IPS DF 19.7 (cell line): ENCODE data around the gene MDGA2.
A peak's percentile ranks its signal among the peaks of the same experiment; 100 is the strongest.
"Not testable (repeated sequence)": the region's sequence is repeated elsewhere in the genome, so short reads cannot be mapped to it uniquely, and the experiment has no call there.

Experiments
- DNase-seq: peaks from one replicate; pipeline ENCODE4 v3.0.0-alpha.2; 2013; ENCODE audit warnings: low read depth, low spot score

MDGA2 gene

GRCh38 chr14:47624126-47624525 lies 51.3 kb downstream of the MDGA2 start:
- DNase-seq, result not testable (repeated sequence)

- no peak for DNase-seq
These were observed 56.0 kb downstream of the MDGA2 start for GRCh38 chr14:47619392-47619791.

- no peak for DNase-seq
These were observed 68.8 kb downstream of the MDGA2 start for GRCh38 chr14:47606566-47606965.

GRCh38 chr14:47596860-47597259 lies 78.5 kb downstream of the MDGA2 start:
- DNase-seq, result no peak

GRCh38 chr14:47596232-47596631 lies 79.2 kb downstream of the MDGA2 start:
- DNase-seq, result no peak

- DNase-seq, result no peak
These were observed 79.9 kb downstream of the MDGA2 start for GRCh38 chr14:47595552-47595951.

GRCh38 chr14:47590767-47591495 lies 84.5 kb downstream of the MDGA2 start:
- DNase-seq, result no peak

GRCh38 chr14:47585447-47585846 lies 90.0 kb downstream of the MDGA2 start:
- no peak for DNase-seq

GRCh38 chr14:47567273-47567672 lies 108.1 kb downstream of the MDGA2 start:
- no peak for DNase-seq

- no peak for DNase-seq
These were observed 117.5 kb downstream of the MDGA2 start for GRCh38 chr14:47557894-47558293.

GRCh38 chr14:47555333-47555732 lies 120.1 kb downstream of the MDGA2 start:
- DNase-seq, result no peak

- no peak for DNase-seq
These were observed 125.5 kb downstream of the MDGA2 start for GRCh38 chr14:47549886-47550285.

- no peak for DNase-seq
These were observed 131.9 kb downstream of the MDGA2 start for GRCh38 chr14:47543459-47543858.

- DNase-seq, result no peak
These were observed 133.7 kb downstream of the MDGA2 start for GRCh38 chr14:47541662-47542061.

- peak; percentile 54 for DNase-seq
These were observed 136.4 kb downstream of the MDGA2 start for GRCh38 chr14:47539031-47539461.

- no peak for DNase-seq
These were observed 139.1 kb downstream of the MDGA2 start for GRCh38 chr14:47536341-47536740.

- DNase-seq, result no peak
These were observed 148.7 kb downstream of the MDGA2 start for GRCh38 chr14:47526591-47527244.

- no peak for DNase-seq
These were observed 150.9 kb downstream of the MDGA2 start for GRCh38 chr14:47524524-47524923.

GRCh38 chr14:47520382-47520781 lies 155.0 kb downstream of the MDGA2 start:
- DNase-seq, result no peak

- DNase-seq, result no peak
These were observed 163.6 kb downstream of the MDGA2 start for GRCh38 chr14:47511829-47512228.

- DNase-seq, result no peak
These were observed 165.4 kb downstream of the MDGA2 start for GRCh38 chr14:47509957-47510356.

- no peak for DNase-seq
These were observed 167.5 kb downstream of the MDGA2 start for GRCh38 chr14:47507861-47508260.

GRCh38 chr14:47500369-47500768 lies 175.0 kb downstream of the MDGA2 start:
- DNase-seq, result no peak
